A673 (cell line): Measurements from ENCODE around the gene OLFM1. TPM values are rescaled to one million over a fixed set of nuclear protein-coding genes. Genes with fewer than 3 reads are reported as not detected.
A peak's percentile ranks its signal among the peaks of the same experiment; 100 is the strongest.

Source experiments
- BruUV-seq: library from RNA; stranded (reverse); fragments of 400-500 nt; replicated peaks from 2 replicates; lab custom pipeline; 2021; lab: Mats Ljungman, UMichigan
- CTCF ChIA-PET: fragments of 300-600 bp; sonication (Branson Sonifier 250); formaldehyde crosslinking; loops from one replicate; lab custom pipeline; 2022; ENCODE audit warnings: antibody characterized with exemption; lab: Charles Lee
- POLR2A ChIA-PET: fragments of 300-600 bp; sonication (Branson Sonifier 250); formaldehyde crosslinking; loops from one replicate; lab custom pipeline; 2022; ENCODE audit warnings: antibody characterized with exemption; ENCODE audit not compliant: low non-redundant PET; lab: Charles Lee
- DNase-seq: peaks from one replicate; pipeline ENCODE4 v3.0.0-alpha.2; 2015; ENCODE audit warnings: low spot score
- H3K27ac ChIP-seq: fragments of 200-600 bp; sonication (generic); 2 replicates; pipeline ENCODE4 v1.5.1; 2016; ENCODE audit warnings: mixed run types, low read depth, mild to moderate bottlenecking, mixed read lengths, antibody characterized with exemption, low read length; ENCODE audit not compliant: poor library complexity, severe bottlenecking
- H3K27me3 ChIP-seq: fragments of 200-600 bp; sonication (generic); replicated peaks from 2 replicates; pipeline ENCODE4 v1.6.1; 2017; ENCODE audit warnings: mixed run types, low read depth, mild to moderate bottlenecking, mixed read lengths, antibody characterized with exemption, low read length; ENCODE audit not compliant: insufficient read depth, poor library complexity
- H3K36me3 ChIP-seq: fragments of 200-600 bp; sonication (generic); 2 replicates; pipeline ENCODE4 v1.6.1; 2016; ENCODE audit warnings: mixed run types, mild to moderate bottlenecking, mixed read lengths, antibody characterized with exemption, low read length; ENCODE audit not compliant: insufficient read depth, poor library complexity, severe bottlenecking
- H3K4me1 ChIP-seq: fragments of 200-600 bp; sonication (generic); 2 replicates; pipeline ENCODE4 v1.6.1; 2017; ENCODE audit warnings: mixed run types, mild to moderate bottlenecking, mixed read lengths, antibody characterized with exemption, low read length; ENCODE audit not compliant: insufficient read depth, poor library complexity, severe bottlenecking
- H3K4me3 ChIP-seq: fragments of 200-600 bp; sonication (generic); 2 replicates; pipeline ENCODE4 v1.5.1; 2016; ENCODE audit warnings: low read depth, mixed run types, mild to moderate bottlenecking, mixed read lengths, low read length; ENCODE audit not compliant: poor library complexity, severe bottlenecking
- H3K9me3 ChIP-seq: fragments of 200-600 bp; sonication (generic); 2 replicates; pipeline ENCODE4 v1.6.1; 2016; ENCODE audit warnings: mixed run types, low read depth, mild to moderate bottlenecking, mixed read lengths, antibody characterized with exemption, low read length; ENCODE audit not compliant: poor library complexity, severe bottlenecking
- CTCF ChIP-seq: fragments of 300-800, 200-600 bp; sonication (generic); conservative IDR thresholded peaks from 2 replicates; pipeline ENCODE4 v1.5.1; 2017; ENCODE audit warnings: low read depth, mild to moderate bottlenecking, antibody characterized with exemption, low read length, moderate library complexity, mixed read lengths
- EZH2 ChIP-seq: fragments of 200-600 bp; sonication (generic); IDR thresholded peaks from 2 replicates; pipeline ENCODE4 v1.6.1; 2017; ENCODE audit warnings: borderline replicate concordance, low read depth, mild to moderate bottlenecking, mixed read lengths, antibody characterized with exemption, low read length; ENCODE audit not compliant: poor library complexity, severe bottlenecking
- intact Hi-C: fragments of 100-400 bp; cut with micrococcal nuclease; formaldehyde crosslinking; loops from one replicate; pipeline ENCODE4 v1.10.0; 2022; ENCODE audit not compliant: unreplicated experiment
- total RNA-seq: library from RNA; stranded (reverse); gene quantifications from 2 replicates; pipeline ENCODE4 v1.2.3, GENCODE V29; 2021

OLFM1 gene
- total RNA-seq, 1 experiment from 2014 or later = 308 TPM

- BruUV-seq = no TSS peak
- Histone ChIP-seq H3K4me3 (no peak overlapping the region), H3K36me3 (no peaks in the 10 kb centered on the region), H3K4me1 (peaks cover 29% of the 10 kb centered on the region), H3K9me3 (peaks cover 6% of the 10 kb centered on the region), H3K27ac (no peak overlapping the region), H3K27me3 (no peaks in the 10 kb centered on the region)
- intact Hi-C loops = no loop called here
- ChIA-PET POLR2A (no interaction called here), CTCF (no interaction called here)
- peak; percentile 35 for DNase-seq
- no peak for TF ChIP-seq EZH2
- TF ChIP-seq CTCF = no peak
Observed at GRCh38 chr9:135135171-135135928, 47.9 kb downstream of the OLFM1 start.

GRCh38 chr9:135135929-135136315, 48.5 kb downstream of the OLFM1 start:
- ChIA-PET CTCF (no interaction called here), POLR2A (no interaction called here)
- H3K36me3 ChIP-seq = no peaks in the 10 kb centered on the region
- peaks cover 6% of the 10 kb centered on the region for H3K9me3 ChIP-seq
- intact Hi-C loops = no loop called here
- no peak overlapping the region for H3K4me3 ChIP-seq
- H3K4me1 ChIP-seq = peaks cover 27% of the 10 kb centered on the region
- no peak for TF ChIP-seq EZH2
- TF ChIP-seq CTCF = no peak
- no peak for DNase-seq
- no peak overlapping the region for H3K27ac ChIP-seq
- no peaks in the 10 kb centered on the region for H3K27me3 ChIP-seq
- BruUV-seq = no TSS peak

GRCh38 chr9:135136481-135136880, 49.0 kb downstream of the OLFM1 start:
- intact Hi-C loops = no loop called here

More at GRCh38 chr9:135136481-135136880, 49.0 kb downstream of the OLFM1 start:
- no peak for DNase-seq
- Histone ChIP-seq H3K4me3 (no peak overlapping the region), H3K4me1 (peaks cover 27% of the 10 kb centered on the region), H3K9me3 (peaks cover 6% of the 10 kb centered on the region), H3K27ac (peak overlapping the region; percentile 78), H3K36me3 (no peaks in the 10 kb centered on the region), H3K27me3 (no peaks in the 10 kb centered on the region)
- ChIA-PET CTCF (no interaction called here), POLR2A (no interaction called here)
- TF ChIP-seq EZH2 = no peak
- no peak for TF ChIP-seq CTCF
- BruUV-seq = no TSS peak
